ENCODE data around the gene KRT13. TPM values are rescaled to one million over a fixed set of nuclear protein-coding genes. Genes with fewer than 3 reads are reported as not detected.

KRT13 gene
- total RNA-seq, 1 experiment from 2014 or later: not detected

- POLR2A ChIA-PET: no interaction called here
- Mint-ChIP-seq H3K9me3 (peaks cover 13% of the 10 kb centered on the region), H3K4me3 (no peak overlapping the region), H3K4me1 (no peaks in the 10 kb centered on the region), H3K36me3 (no peaks in the 10 kb centered on the region), H3K27me3 (ENCODE audit: low read depth) (no peaks in the 10 kb centered on the region), H3K27ac (no peak overlapping the region)
- no peak for DNase-seq (ENCODE audit: low spot score)
- CTCF ChIA-PET: interaction anchor here (0.8 to 1.5 kb wide), 2 partner anchors 74 to 173 kb away, joined by 3 read pairs; no protein-coding TSS in a partner anchor
- TF ChIP-seq STAT6 (CRISPR knock-in tag; conservative IDR thresholded peaks at IDR 0.05; ENCODE audit: low read depth) (no peak), CREB1 (CRISPR knock-in tag; IDR thresholded peaks at IDR 0.05) (no peak), ZNF425 (CRISPR knock-in tag; conservative IDR thresholded peaks at IDR 0.05) (no peak), ZBTB21 (CRISPR knock-in tag; IDR thresholded peaks at IDR 0.05; ENCODE audit: borderline replicate concordance) (no peak), MYBL2 (CRISPR knock-in tag; IDR thresholded peaks at IDR 0.05) (no peak), SMAD4 (CRISPR knock-in tag; IDR thresholded peaks at IDR 0.05) (no peak)
- ATAC-seq: no peak
These were observed 30.0 kb downstream of the KRT13 start for GRCh38 chr17:41475421-41475820.

GRCh38 chr17:41474863-41475262, 30.5 kb downstream of the KRT13 start:
- DNase-seq (ENCODE audit: low spot score): no peak
- Mint-ChIP-seq H3K4me1 (no peaks in the 10 kb centered on the region), H3K4me3 (no peak overlapping the region), H3K27ac (no peak overlapping the region), H3K27me3 (ENCODE audit: low read depth) (no peaks in the 10 kb centered on the region), H3K9me3 (peaks cover 13% of the 10 kb centered on the region), H3K36me3 (no peaks in the 10 kb centered on the region)
- TF ChIP-seq ZNF121 (CRISPR knock-in tag; IDR thresholded peaks at IDR 0.05): no peak
- no peak for TF ChIP-seq ATF2 (CRISPR knock-in tag; IDR thresholded peaks at IDR 0.05; ENCODE audit: borderline replicate concordance, low read depth)
- TF ChIP-seq GABPB1 (CRISPR knock-in tag; IDR thresholded peaks at IDR 0.05): no peak
- TF ChIP-seq TEAD1 (CRISPR knock-in tag; IDR thresholded peaks at IDR 0.05): no peak
- TF ChIP-seq FOXK1 (CRISPR knock-in tag; IDR thresholded peaks at IDR 0.05): no peak
- no peak for TF ChIP-seq PRDM15 (CRISPR knock-in tag; IDR thresholded peaks at IDR 0.05)
- TF ChIP-seq TEAD4 (CRISPR knock-in tag; IDR thresholded peaks at IDR 0.05): no peak
- TF ChIP-seq NFATC4 (CRISPR knock-in tag; IDR thresholded peaks at IDR 0.05): no peak
- no peak for TF ChIP-seq CREB1 (CRISPR knock-in tag; IDR thresholded peaks at IDR 0.05)
- ChIA-PET POLR2A (no interaction called here), CTCF (interaction anchor here (1.2 to 1.5 kb wide), 2 partner anchors 74 to 174 kb away, joined by 3 to 4 read pairs; no protein-coding TSS in a partner anchor)
- ATAC-seq: no peak
